Measurements from ENCODE around the gene TM6SF1.
A peak's percentile ranks its signal among the peaks of the same experiment; 100 is the strongest.

TM6SF1 gene

GRCh38 chr15:83098079-83098478, 9.4 kb upstream of the TM6SF1 start:
- H3K4me3 ChIP-seq (ENCODE audit: low read depth, low read length): no peak overlapping the region
- TF ChIP-seq POLR2A (IDR thresholded peaks at IDR 0.05; ENCODE audit: extremely low read depth, insufficient read length) (no peak), MYC (IDR thresholded peaks at IDR 0.05; ENCODE audit: low read depth, low read length) (no peak), CTCF (IDR thresholded peaks at IDR 0.05; ENCODE audit: low read depth, low read length) (no peak), MAX (IDR thresholded peaks at IDR 0.05; ENCODE audit: low read depth, low read length) (no peak)
- no peak for DNase-seq (ENCODE audit: low read depth)

- no peak for TF ChIP-seq MYC (IDR thresholded peaks at IDR 0.05; ENCODE audit: low read depth, low read length)
- no peak for TF ChIP-seq CTCF (IDR thresholded peaks at IDR 0.05; ENCODE audit: low read depth, low read length)
- TF ChIP-seq POLR2A (IDR thresholded peaks at IDR 0.05; ENCODE audit: extremely low read depth, insufficient read length): no peak
- no peak for TF ChIP-seq MAX (IDR thresholded peaks at IDR 0.05; ENCODE audit: low read depth, low read length)
- no peak for DNase-seq (ENCODE audit: low read depth)
- H3K4me3 ChIP-seq (ENCODE audit: low read depth, low read length): no peak overlapping the region
These were observed 8.2 kb upstream of the TM6SF1 start for GRCh38 chr15:83099290-83099689.

GRCh38 chr15:83100097-83100646, 7.3 kb upstream of the TM6SF1 start:
- peak; percentile 36 for DNase-seq (ENCODE audit: low read depth)
- no peak for TF ChIP-seq POLR2A (IDR thresholded peaks at IDR 0.05; ENCODE audit: extremely low read depth, insufficient read length)
- no peak overlapping the region for H3K4me3 ChIP-seq (ENCODE audit: low read depth, low read length)

GRCh38 chr15:83102346-83102745, 5.1 kb upstream of the TM6SF1 start:
- no peak overlapping the region for H3K4me3 ChIP-seq (ENCODE audit: low read depth, low read length)
- no peak for DNase-seq (ENCODE audit: low read depth)
- TF ChIP-seq CTCF (IDR thresholded peaks at IDR 0.05; ENCODE audit: low read depth, low read length): no peak
- no peak for TF ChIP-seq MYC (IDR thresholded peaks at IDR 0.05; ENCODE audit: low read depth, low read length)
- no peak for TF ChIP-seq POLR2A (IDR thresholded peaks at IDR 0.05; ENCODE audit: extremely low read depth, insufficient read length)
- TF ChIP-seq MAX (IDR thresholded peaks at IDR 0.05; ENCODE audit: low read depth, low read length): no peak

GRCh38 chr15:83104141-83104540, 3.3 kb upstream of the TM6SF1 start:
- TF ChIP-seq MYC (IDR thresholded peaks at IDR 0.05; ENCODE audit: low read depth, low read length): no peak
- TF ChIP-seq POLR2A (IDR thresholded peaks at IDR 0.05; ENCODE audit: extremely low read depth, insufficient read length): no peak
- no peak for TF ChIP-seq MAX (IDR thresholded peaks at IDR 0.05; ENCODE audit: low read depth, low read length)
- no peak for TF ChIP-seq CTCF (IDR thresholded peaks at IDR 0.05; ENCODE audit: low read depth, low read length)
- no peak for DNase-seq (ENCODE audit: low read depth)
- H3K4me3 ChIP-seq (ENCODE audit: low read depth, low read length): no peak overlapping the region

GRCh38 chr15:83105440-83105839, 2.0 kb upstream of the TM6SF1 start:
- no peak for TF ChIP-seq MYC (IDR thresholded peaks at IDR 0.05; ENCODE audit: low read depth, low read length)
- TF ChIP-seq POLR2A (IDR thresholded peaks at IDR 0.05; ENCODE audit: extremely low read depth, insufficient read length): no peak
- TF ChIP-seq CTCF (IDR thresholded peaks at IDR 0.05; ENCODE audit: low read depth, low read length): no peak
- TF ChIP-seq MAX (IDR thresholded peaks at IDR 0.05; ENCODE audit: low read depth, low read length): no peak
- no peak overlapping the region for H3K4me3 ChIP-seq (ENCODE audit: low read depth, low read length)
- DNase-seq (ENCODE audit: low read depth): peak; percentile 40
